Stimulated activated CD4-positive, alpha-beta T cell treated with anti-CD3 and anti-CD28 coated beads, Interleukin-15, amount 100 ng/mL, for 48 hours (primary cell): ENCODE measurements around the gene HOXD13.

Experiments
- DNase-seq, 2 donors: peaks; one replicate each; pipeline ENCODE4 v3.0.0-alpha.2; 2020; ENCODE audit warnings: low read depth in 2 of 2

HOXD13 gene

DNA sequence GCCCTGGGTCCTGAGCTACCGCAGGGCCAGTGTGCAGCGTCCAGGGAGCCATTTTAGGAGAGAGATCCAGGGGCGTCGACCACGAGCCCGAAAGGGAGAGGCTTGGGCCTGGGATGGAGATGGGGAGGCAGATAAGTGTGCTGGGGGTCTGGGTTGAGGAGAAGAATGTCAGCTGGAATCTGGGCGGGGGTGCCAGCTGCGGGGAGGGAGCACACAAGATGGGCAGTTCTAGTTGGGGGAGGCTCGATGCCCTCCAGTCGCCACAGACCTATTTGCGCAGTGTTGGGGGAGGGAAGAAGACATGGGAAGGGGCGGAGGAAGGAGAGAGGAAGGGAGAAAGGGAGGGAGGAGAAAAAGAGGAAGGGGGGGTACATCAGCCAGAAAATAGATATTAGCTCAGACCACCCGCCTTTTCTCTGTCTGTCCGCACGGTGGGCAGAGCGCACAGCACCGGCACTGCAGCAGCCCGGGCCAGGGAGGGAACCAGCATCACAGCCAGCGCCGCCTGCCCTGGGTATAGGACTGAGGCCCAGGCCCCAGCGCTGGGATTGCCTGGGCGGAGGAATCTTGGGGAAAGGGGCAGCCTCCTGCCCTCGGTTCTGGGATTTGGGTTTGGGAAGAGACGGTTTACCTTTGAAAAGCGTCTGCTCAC, 12.7 kb downstream of the HOXD13 start:
- no peak for DNase-seq

- DNase-seq = no peak
Measured at GRCh38 chr2:176105730-176106580, 13.4 kb downstream of the HOXD13 start.

GRCh38 chr2:176106581-176107539, 14.3 kb downstream of the HOXD13 start, which contains the start of gene HOXD11:
Gene HOXD11, plus strand, starts transcription at chr2:176107280. Its CDS starts 76 bp downstream, at chr2:176107356.
- no peak for DNase-seq

GRCh38 chr2:176107731-176108181, 15.2 kb downstream of the HOXD13 start:
- no peak for DNase-seq

DNA sequence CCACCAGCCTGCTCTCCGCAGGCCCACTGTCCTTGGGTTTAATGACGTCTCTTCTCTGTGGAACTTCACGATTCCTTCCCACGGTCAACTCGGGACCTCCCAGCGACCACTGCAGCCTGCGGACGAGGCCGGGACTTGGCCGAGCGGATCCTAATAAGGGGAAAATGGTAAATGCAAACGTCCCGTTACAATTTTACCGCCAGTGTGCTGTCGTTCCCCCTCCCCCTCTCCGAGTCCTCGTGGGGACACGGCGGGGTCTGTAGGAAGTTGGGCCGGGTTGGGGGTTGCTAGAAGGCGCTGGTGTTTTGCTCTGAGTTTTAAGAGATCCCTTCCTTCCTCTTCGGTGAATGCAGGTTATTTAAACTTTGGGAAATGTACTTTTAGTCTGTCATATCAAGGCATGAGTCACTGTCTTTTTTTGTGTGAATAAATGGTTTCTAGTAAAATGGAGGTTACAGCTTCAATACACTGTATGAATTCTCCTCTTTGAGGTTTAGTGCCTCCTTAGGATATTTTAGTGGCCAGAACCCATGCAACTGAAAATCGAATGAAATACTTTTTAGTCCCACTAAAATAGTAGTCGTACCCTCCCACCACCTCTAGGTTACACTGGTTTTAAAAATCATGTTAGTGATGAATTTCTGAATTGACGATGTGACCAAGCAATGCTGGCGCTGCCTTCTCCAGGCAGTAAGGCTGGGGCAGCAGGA, 16.8 kb downstream of the HOXD13 start:
- no peak for DNase-seq

DNA sequence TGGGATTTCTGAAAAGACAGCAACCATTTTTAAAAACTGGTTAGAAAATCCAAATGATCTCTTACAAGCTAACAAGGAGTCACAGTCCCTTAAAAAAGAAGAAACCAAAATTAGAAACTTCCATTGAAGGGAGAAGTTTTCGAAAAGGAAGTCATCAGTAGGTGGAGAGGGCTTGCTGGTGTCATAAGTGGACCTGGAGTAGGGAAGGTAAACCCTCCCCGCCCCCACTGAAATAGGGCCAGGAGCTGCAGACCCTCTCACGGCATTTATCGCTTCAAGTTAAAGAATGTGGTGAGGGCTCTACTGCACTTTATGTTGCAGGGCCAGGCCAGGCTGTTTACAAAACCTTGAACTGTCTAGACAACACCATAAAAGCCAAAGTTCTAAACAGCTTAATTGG, 17.4 kb downstream of the HOXD13 start:
- no peak for DNase-seq

GRCh38 chr2:176110415-176111308, 18.1 kb downstream of the HOXD13 start:
- no peak for DNase-seq

GRCh38 chr2:176111309-176111663, 18.8 kb downstream of the HOXD13 start:
- DNase-seq = no peak

- no peak for DNase-seq
Measured at GRCh38 chr2:176111846-176112374, 19.4 kb downstream of the HOXD13 start.

- DNase-seq = no peak
Measured at GRCh38 chr2:176112375-176113302, 20.1 kb downstream of the HOXD13 start.

- no peak for DNase-seq
Measured at GRCh38 chr2:176114120-176114929, 21.8 kb downstream of the HOXD13 start.

DNA sequence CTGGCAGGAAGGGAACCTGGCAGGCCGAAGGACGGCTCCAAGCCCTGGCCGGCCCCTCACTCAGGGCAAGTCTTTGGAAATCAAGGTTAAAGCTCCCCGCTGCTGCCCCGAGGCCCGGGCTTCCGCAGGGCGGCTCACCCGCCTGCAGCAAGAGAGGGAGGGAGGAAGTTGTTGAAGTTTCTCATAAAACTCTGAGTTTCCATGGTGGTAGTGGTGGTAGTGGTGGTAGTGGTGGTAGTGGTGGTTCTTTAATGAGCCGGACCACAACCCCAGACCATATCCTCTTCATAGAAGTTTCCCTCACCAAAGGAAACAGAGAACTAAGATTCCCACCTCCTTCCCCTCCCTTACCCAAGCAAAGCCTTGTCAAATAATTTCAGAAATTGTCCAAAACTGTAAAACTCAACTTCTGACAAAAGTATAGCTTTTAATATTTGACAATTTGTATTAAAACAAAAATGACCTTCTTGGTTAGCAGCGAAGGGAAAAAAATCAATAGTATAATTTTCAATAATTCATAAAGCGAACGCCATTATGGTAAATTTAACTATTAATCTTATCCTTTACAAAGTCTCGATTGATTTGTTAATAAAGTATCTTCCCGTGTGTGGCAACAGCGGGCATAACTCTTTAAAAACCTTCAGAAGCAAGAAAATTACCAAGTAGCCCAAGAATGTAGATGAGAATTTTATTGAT, 22.6 kb downstream of the HOXD13 start:
- DNase-seq = no peak

- DNase-seq = no peak
Measured at GRCh38 chr2:176115883-176116813, 23.6 kb downstream of the HOXD13 start, which contains the start of gene HOXD10. Gene HOXD10, plus strand, starts transcription at chr2:176116778. Its CDS starts 56 bp downstream, at chr2:176116834.

GRCh38 chr2:176117162-176117822, 24.8 kb downstream of the HOXD13 start:
- no peak for DNase-seq

- no peak for DNase-seq
Measured at GRCh38 chr2:176117823-176118371, 25.4 kb downstream of the HOXD13 start.
